Stimulated activated CD4-positive, alpha-beta T cell treated with anti-CD3 and anti-CD28 coated beads, TNF-alpha, amount 100 ng/mL, for 48 hours (primary cell): ENCODE data around the gene RRAD.

Source experiments
- DNase-seq, 3 donors: peaks; one replicate each; pipeline ENCODE4 v3.0.0-alpha.2; 2020; ENCODE audit warnings: low read depth in 3 of 3

RRAD gene

DNA sequence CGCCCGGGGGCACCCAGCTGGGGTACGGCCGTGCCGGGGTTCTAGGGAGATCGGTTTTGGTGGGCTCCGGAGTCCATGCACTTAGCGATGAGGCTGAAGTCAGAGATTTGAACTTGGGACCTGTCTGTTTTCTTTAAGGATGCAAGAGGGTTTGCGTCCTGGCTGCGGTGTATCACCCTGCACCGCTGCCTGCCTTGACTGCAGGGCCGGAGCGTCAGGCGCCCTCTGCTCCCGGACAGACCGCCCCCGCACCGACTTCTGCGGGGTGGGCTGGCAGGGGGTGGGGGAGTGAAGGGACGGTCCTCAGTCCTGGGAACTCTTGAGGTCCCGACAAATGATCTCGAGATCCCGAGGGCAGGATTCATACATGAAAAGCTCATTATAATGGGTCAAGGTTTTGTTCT is 44.3 kb downstream of the RRAD start:
- DNase-seq: no peak

DNA sequence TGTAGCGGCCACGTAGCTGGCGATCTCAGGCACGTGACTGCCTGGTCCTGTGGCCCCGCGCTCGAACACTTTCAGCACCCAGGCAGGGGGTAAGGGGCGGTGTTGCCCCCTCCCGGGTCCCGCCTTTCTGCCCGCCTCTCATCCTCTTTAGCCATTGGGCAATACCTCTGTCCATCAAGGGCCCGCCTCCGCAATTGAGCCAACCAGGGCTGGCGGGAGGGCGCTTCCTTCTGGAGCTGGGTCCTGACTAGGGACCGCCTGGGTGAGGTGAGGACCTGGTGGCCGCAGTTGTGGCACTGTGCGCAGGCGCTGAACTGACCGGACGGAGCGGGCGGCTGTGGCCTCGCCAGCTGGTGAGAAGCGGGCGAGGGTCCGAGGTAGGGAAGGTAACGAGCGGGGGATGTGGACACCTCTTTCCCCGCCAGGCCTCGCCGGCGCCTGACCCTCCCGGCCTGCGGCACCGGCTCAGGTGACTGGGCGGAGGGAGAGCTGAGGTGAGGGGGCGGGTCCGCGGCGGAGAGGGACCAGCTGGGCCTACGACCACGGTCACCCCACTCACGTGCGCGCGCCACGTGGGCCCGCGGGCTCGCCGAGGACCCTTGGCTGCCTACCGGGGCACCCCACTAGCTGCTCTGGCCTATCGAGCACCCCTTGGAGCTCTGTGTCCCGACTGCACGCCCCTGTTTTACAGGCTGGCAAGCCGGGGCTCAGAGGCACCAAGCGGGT is 44.9 kb downstream of the RRAD start, which contains the start of gene PDP2:
PDP2 (plus strand) TSS at position 228 of the 726 bp plus-strand sequence. CDS start 3,770 bp downstream, outside the sequence.
- peak; percentile 84 to 88 (median 87) for DNase-seq

- DNase-seq: peak; percentile 58 to 80 (median 59)
Observed at GRCh38 chr16:66878067-66878466, 47.3 kb downstream of the RRAD start.

- DNase-seq: no peak
Observed at GRCh38 chr16:66874079-66874775, 51.1 kb downstream of the RRAD start.

GRCh38 chr16:66873685-66874055 is 51.7 kb downstream of the RRAD start:
- no peak for DNase-seq

GRCh38 chr16:66872943-66873684 is 52.2 kb downstream of the RRAD start:
- peak; percentile 91 to 92 (median 92) for DNase-seq

DNA sequence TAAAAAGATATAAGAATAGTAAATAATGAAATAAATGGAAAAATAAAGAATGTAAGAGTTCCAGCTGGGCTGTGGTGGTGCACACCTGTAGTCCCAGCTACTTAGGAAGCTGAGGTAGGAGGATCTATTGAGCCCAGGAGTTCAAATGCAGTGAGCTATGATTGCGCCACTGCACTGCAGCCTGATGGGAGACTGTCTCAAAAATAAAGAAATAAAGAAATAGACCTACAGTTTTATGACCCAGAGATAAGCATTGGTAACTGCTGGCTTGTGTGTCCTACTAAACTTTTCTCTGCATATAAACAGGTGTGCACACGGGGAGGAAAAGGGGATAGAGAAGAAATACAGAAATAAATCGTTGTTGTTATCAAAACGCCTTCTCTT is 52.8 kb downstream of the RRAD start:
- no peak for DNase-seq

GRCh38 chr16:66871840-66872239 is 53.5 kb downstream of the RRAD start:
- DNase-seq: no peak
